Hypothalamus (tissue), 51 donors: ENCODE measurements around the gene ABCA13.

Source experiments
- DNase-seq, 51 donors: peaks; one replicate each; lab custom pipeline; 2025; lab: John Stamatoyannopoulos, UW

ABCA13 gene

DNA sequence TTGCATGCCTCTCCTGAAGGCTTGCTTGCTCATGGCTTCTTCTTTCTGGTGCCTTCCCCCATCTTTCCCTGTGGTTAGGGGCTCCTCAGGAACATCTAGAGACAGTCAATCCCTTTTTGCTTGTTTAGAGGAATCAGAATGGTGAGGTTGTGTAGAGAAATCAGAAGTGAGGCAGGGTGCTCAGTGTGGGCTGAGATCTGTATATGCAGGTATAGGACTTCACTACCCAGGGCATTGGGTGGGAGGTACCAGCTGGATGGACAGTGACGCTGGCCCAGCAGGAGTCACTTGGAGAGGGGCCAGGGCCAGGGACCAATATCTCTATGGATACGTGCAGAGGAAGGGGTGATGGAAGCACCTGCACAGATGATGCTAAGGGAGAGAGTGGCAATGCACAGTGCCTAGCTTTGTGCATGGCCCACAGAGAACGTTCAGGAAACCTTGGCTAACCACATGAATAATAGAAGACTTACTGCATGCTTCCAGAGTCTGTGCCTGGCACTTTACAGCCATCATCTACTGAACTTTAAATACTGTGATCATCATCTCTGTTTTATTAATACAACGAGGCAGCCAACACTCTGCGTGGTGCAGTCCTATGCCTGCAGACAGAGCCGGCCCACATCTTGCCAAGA lies 255.2 kb downstream of the ABCA13 start:
- DNase-seq: no peak

- no peak for DNase-seq
These were observed 255.8 kb downstream of the ABCA13 start for GRCh38 chr7:48426966-48427555.

DNA sequence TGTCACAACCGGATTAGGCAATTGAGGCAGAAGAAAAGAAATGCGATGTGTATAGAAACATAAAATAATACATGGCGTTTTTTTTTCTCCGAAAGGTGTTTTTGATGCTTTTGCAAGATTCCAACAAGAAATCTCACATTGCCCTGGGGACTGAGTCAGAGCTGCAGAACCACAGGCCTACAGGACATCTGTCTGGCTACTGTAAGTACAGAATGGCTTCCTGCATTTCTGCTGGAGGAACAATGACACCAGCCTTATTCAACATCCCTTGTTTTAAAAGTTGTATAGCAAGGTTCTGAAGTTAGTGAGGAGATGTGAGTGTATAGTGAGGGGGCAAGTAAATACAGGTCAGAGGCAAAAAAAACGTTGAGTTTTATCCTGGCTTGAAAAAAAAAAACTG lies 256.4 kb downstream of the ABCA13 start:
- DNase-seq: no peak

GRCh38 chr7:48428091-48428684 lies 256.9 kb downstream of the ABCA13 start:
- DNase-seq: no peak

DNA sequence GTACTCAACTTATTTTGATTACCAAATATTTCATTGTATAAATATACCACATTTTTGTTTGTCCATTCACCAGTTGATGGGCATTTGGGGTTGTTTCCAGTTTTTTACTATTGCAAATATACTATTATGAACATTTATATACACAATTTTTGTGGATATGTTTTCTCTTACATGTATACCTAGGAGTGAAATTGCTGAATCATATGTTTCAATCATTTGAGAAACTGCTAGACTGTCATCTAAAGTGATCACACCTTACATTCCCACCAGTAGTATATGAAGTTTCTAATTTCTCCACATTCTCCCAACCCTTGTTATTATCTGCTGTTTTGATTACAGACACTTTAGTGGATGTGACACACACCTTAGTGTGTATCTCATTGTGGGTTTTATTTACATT lies 257.9 kb downstream of the ABCA13 start:
- no peak for DNase-seq

DNA sequence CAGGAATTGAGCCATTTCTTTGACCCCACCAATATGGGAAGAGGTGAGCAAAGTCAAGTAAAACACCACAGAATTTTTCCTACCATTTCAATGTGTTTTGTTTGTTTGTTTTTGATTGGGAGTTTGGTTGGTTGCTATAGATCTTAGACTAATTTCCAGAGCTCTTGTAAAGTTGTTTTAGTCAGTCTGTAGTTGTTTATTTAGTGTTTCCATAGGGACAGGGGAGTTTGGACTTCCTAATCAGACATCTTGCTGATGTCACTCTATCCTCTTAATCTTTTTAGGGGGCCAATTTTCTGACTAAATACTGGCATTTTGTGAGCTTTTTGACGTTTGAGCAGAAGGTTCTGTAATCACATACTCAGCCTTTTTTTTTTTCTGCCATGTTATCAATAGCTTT lies 266.9 kb downstream of the ABCA13 start:
- no peak for DNase-seq

GRCh38 chr7:48441848-48442492 lies 270.7 kb downstream of the ABCA13 start:
- no peak for DNase-seq

DNA sequence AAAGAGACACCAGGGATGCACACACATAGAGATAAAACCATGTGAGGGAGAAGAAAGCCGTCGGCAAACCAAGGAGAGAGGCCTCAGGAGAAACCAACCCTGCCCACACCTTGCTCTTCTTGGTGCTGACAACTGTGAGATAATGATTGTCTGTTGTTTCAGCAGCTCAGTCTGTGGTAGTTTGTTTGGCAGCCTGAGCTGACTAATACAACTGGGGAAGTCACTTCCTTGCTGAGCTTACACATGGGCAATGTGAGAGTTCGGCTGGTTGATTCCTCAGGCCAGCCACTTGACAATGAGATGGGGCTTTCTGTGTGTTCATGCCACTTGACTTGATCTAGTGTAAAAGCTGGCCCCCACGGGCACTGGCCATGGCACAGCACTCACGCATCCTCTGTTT lies 271.8 kb downstream of the ABCA13 start:
- DNase-seq: no peak

GRCh38 chr7:48446721-48447120 lies 275.5 kb downstream of the ABCA13 start:
- DNase-seq: no peak

GRCh38 chr7:48452218-48452617 lies 281.0 kb downstream of the ABCA13 start:
- no peak for DNase-seq

- no peak for DNase-seq
These were observed 283.5 kb downstream of the ABCA13 start for GRCh38 chr7:48454750-48455192.

DNA sequence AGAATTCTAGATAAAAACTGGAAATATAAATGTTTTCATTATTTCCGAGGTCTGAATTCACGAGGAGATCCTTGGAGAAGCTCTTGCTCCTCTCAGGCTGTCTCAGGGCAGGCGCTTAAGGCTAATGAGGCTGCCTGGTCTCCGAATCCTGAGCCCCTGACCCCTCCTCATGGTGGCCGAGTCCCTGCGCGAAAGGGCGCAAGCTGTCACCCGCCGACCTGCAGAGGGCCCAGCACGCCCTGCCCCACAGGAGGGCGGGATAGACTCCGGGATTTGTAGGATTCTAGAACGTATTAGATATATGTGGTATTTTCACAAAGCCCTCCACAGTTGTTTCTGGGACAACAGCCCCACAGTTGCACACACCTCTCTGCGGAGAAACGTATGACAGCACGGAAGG lies 284.1 kb downstream of the ABCA13 start:
- DNase-seq: no peak

GRCh38 chr7:48458701-48459524 lies 287.7 kb downstream of the ABCA13 start:
- DNase-seq: no peak

DNA sequence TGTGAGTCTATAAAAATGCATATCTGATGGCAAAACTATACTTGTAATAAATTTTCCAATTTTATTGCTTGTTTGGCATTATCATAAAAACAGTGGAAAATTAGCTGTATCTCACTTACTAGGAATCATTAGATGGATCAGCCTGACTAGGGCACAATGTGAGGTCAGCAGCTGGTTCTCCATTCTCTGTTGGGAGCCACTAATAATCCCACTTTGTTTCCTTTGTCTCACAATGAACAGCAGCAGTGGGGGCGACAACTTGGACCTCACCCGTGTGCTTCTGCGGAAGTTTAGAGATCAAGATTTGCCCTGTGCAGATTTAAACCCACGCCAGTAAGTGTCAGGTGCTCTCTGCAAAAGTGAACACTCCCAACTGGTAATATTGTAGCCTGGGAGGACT lies 295.5 kb downstream of the ABCA13 start:
- DNase-seq: no peak

GRCh38 chr7:48471196-48471595 lies 299.9 kb downstream of the ABCA13 start:
- DNase-seq: no peak

DNA sequence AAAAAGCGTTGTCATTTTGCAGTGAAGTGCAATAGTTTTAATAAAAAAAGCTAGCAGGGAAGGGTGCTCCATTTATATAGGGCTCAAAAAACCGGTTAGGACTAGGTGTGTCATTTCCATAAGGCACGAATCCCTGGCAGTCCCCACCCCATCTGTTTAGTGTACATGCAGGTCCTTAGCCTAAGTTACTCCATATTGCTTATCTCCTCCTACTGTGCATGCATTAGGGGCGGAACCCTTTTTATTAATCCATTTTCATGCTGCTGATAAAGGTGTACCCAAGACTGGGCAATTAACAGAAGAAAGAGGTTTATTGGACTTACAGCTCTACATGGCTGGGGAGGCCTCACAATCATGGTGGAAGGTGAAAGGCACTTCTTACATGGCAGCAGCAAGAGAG lies 301.4 kb downstream of the ABCA13 start:
- no peak for DNase-seq

- no peak for DNase-seq
These were observed 302.1 kb downstream of the ABCA13 start for GRCh38 chr7:48473205-48473865.

- no peak for DNase-seq
These were observed 310.0 kb downstream of the ABCA13 start for GRCh38 chr7:48481235-48481634.

- no peak for DNase-seq
These were observed 326.3 kb downstream of the ABCA13 start for GRCh38 chr7:48497521-48497920.

DNA sequence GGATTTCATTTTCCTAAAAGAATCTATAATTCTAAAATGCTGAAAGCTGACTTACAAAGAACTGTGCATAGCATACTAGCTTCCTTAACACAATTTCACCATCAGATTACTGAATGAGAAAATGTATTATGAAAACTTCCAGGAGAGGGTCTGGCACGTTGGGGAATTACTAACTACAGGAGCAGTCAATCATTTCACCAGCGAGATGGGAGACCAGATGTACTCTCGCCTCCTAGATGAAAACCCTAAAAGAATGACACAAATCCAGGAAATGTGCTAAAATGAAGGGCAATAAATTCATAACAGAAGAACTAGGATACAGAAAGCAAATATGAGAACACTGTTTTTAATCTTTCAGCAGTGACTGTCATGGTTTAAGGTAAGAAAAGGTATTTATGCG lies 330.8 kb downstream of the ABCA13 start:
- DNase-seq: no peak
